Measurements from ENCODE around the gene RWDD3.

DNA sequence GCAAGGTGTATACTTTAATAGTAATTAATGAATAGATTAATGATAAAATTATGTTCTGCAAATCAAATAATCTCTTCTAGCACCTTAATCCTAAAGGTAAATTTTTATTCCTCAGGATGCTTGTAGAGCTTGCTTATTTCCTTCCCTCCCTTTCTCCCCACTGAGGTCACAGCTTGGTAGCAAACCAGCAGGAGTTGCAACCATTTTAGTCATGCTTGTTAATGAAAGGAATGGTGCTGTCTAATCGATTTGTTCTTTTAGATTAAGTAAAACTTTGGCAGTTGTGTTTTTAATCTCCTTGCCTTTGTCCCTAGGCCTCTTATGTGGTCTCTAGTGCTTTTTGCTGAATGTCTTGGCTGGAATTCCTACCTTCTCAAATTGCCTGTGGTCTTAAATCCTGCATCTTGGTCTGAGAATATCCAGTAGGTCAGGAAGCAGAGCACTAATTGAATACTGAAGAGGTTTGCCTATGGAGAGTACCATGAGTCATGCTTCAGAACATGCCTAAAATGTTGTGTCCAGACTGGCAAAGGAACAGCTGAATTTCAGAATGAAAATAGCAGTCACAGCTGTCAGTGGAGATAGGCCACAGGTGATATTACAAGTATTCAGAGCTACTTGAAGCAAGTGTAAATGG lies 36.3 kb upstream of the RWDD3 start:
- TF ChIP-seq, protein P1, sequence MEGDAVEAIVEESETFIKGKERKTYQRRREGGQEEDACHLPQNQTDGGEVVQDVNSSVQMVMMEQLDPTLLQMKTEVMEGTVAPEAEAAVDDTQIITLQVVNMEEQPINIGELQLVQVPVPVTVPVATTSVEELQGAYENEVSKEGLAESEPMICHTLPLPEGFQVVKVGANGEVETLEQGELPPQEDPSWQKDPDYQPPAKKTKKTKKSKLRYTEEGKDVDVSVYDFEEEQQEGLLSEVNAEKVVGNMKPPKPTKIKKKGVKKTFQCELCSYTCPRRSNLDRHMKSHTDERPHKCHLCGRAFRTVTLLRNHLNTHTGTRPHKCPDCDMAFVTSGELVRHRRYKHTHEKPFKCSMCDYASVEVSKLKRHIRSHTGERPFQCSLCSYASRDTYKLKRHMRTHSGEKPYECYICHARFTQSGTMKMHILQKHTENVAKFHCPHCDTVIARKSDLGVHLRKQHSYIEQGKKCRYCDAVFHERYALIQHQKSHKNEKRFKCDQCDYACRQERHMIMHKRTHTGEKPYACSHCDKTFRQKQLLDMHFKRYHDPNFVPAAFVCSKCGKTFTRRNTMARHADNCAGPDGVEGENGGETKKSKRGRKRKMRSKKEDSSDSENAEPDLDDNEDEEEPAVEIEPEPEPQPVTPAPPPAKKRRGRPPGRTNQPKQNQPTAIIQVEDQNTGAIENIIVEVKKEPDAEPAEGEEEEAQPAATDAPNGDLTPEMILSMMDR (IDR thresholded peaks at IDR 0.05) = no peak
- TF ChIP-seq POLR2A (IDR thresholded peaks at IDR 0.05) = no peak

All from body of pancreas (tissue), 4 donors.